Esophagus muscularis mucosa (tissue), 3 donors: Measurements from ENCODE around the gene TBC1D10B.

Source experiments
- POLR2A ChIP-seq: fragments of 450-650 bp; IDR thresholded peaks from one replicate; pipeline ENCODE4 v1.6.1; 2017; ENCODE audit warnings: antibody characterized with exemption, moderate library complexity, mild to moderate bottlenecking, low read depth
- TF ChIP-seq, protein P1 (sequence below), 3 experiments: fragments of 200-600 bp in 2 of 3; fragments of 450-650 bp in 1 of 3; sonication (generic) in 2 of 3; IDR thresholded peaks; one replicate each; pipeline ENCODE4 v1.5.1; 2017 to 2019; ENCODE audit warnings: antibody characterized with exemption in 3 of 3, mild to moderate bottlenecking in 2 of 3, moderate library complexity in 1 of 3

DNA sequence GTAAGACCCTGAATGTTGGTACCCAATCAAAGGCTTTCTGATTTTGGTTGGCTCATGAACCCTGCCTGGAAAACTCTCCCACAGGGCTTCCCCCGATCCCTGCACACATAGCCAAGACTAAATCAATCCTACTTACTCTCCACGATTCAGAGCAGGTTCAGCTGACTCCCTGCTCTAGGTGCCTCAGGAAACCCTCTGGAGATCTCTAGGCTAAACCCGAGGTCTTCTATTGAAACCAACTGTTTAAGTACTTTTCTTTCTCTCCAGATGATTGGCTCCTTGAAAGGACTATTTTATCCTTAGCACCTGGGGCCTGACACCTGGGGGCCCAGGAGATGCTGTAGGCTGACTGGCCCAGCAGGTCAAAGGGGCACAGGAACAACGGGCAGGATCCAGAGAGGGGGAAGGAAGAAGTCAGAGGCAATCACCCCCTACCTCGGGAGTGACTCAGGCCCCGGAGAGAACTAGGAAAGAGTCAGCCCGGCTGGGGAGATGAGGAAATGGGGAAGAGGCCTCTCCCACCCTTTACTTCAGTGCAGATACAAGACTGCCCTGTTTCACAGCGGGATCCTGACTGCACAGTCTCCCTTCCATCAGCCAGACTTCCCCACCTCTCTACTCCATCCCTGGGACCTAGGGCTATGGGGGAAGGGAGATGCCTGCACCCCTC, 2.0 kb downstream of the TBC1D10B start:
- no peak for TF ChIP-seq POLR2A
- TF ChIP-seq, protein P1, sequence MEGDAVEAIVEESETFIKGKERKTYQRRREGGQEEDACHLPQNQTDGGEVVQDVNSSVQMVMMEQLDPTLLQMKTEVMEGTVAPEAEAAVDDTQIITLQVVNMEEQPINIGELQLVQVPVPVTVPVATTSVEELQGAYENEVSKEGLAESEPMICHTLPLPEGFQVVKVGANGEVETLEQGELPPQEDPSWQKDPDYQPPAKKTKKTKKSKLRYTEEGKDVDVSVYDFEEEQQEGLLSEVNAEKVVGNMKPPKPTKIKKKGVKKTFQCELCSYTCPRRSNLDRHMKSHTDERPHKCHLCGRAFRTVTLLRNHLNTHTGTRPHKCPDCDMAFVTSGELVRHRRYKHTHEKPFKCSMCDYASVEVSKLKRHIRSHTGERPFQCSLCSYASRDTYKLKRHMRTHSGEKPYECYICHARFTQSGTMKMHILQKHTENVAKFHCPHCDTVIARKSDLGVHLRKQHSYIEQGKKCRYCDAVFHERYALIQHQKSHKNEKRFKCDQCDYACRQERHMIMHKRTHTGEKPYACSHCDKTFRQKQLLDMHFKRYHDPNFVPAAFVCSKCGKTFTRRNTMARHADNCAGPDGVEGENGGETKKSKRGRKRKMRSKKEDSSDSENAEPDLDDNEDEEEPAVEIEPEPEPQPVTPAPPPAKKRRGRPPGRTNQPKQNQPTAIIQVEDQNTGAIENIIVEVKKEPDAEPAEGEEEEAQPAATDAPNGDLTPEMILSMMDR (IDR thresholded peaks at IDR 0.05) = no peak
